ENCODE data around the gene AACS. TPM values are rescaled to one million over a fixed set of nuclear protein-coding genes. Genes with fewer than 3 reads are reported as not detected.

AACS gene
- total RNA-seq, 1 experiment from 2014 or later: 52.8 TPM

DNA sequence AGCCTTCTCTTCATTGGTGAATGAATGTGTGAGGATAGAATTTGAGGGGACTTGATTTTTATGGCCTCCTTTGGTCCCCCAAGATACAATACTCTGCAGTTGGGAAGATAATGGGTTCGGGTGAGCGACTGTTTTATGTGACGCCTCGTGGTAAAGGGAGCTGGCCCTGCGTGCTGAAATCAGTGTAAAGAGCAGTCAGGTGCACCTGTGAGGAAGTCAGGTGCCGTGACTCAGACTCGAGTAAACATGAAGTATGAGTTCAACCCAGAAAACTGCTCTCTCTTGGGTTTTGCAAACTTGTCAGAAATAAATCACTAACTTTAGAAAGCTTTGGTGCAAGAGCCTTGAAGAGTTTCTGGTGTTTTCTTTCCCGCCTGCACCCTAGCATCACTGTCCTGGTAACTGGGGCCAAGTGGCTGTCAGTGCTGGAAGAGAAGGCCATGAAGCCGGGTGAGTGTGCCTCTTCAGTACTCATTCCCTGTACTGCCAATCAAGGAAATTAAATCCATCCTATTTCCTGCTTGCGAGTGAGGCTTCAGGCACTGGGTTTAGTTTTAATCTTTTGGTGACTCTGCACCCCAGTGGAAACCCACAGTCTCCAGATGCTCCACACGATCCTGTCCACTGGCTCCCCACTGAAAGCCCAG is 59.2 kb downstream of the AACS start:
- BruUV-seq (replicated peaks): no TSS peak
- H3K9me3 Mint-ChIP-seq (ENCODE audit: unreplicated experiment): no peaks in the 10 kb centered on the region
- ChIA-PET CTCF (interaction anchor here (1.4 kb wide), 1 partner anchor 12 kb away, joined by 4 read pairs; no protein-coding TSS in a partner anchor), POLR2A (interaction anchor here (0.6 to 1.5 kb wide), 2 partner anchors 19 to 45 kb away, joined by 3 to 4 read pairs; no protein-coding TSS in a partner anchor)
- TF ChIP-seq, protein P1, sequence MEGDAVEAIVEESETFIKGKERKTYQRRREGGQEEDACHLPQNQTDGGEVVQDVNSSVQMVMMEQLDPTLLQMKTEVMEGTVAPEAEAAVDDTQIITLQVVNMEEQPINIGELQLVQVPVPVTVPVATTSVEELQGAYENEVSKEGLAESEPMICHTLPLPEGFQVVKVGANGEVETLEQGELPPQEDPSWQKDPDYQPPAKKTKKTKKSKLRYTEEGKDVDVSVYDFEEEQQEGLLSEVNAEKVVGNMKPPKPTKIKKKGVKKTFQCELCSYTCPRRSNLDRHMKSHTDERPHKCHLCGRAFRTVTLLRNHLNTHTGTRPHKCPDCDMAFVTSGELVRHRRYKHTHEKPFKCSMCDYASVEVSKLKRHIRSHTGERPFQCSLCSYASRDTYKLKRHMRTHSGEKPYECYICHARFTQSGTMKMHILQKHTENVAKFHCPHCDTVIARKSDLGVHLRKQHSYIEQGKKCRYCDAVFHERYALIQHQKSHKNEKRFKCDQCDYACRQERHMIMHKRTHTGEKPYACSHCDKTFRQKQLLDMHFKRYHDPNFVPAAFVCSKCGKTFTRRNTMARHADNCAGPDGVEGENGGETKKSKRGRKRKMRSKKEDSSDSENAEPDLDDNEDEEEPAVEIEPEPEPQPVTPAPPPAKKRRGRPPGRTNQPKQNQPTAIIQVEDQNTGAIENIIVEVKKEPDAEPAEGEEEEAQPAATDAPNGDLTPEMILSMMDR (IDR thresholded peaks at IDR 0.05; ENCODE audit: unreplicated experiment): no peak
- H3K36me3 Mint-ChIP-seq (ENCODE audit: insufficient read depth, unreplicated experiment): peaks cover 64% of the 10 kb centered on the region
- intact Hi-C loops (cut with micrococcal nuclease): no loop called here
- H3K27me3 Mint-ChIP-seq (ENCODE audit: insufficient read depth, unreplicated experiment): no peaks in the 10 kb centered on the region
- no peak for DNase-seq (ENCODE audit: unreplicated experiment)
- no peak overlapping the region for H3K27ac Mint-ChIP-seq (ENCODE audit: low read depth, unreplicated experiment)
- H3K4me1 Mint-ChIP-seq (ENCODE audit: insufficient read depth, unreplicated experiment): no peaks in the 10 kb centered on the region
- no peak overlapping the region for H3K4me3 Mint-ChIP-seq (ENCODE audit: unreplicated experiment)

DNA sequence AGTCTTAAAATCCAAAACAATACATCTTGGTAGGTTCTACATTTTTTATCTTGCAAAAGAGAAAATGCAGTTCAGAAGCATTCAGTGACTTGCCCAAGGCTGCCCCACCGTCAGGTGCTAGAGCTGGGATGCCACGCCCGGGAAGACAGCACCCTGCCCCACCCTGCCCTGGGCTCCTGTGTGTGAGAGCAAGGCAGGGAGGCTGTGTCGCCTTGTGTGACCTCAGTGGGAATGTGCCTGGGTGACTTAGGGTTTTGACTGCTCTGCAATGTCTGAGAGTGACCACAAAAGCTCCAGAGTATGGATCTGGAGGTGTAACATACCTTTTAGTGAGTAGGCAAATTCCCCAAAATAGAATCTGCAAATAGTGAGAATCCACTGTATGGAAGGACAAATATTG is 60.0 kb downstream of the AACS start:
- BruUV-seq (replicated peaks): no TSS peak
- no peak for DNase-seq (ENCODE audit: unreplicated experiment)
- Mint-ChIP-seq H3K4me1 (ENCODE audit: insufficient read depth, unreplicated experiment) (no peaks in the 10 kb centered on the region), H3K27me3 (ENCODE audit: insufficient read depth, unreplicated experiment) (no peaks in the 10 kb centered on the region), H3K9me3 (ENCODE audit: unreplicated experiment) (no peaks in the 10 kb centered on the region), H3K36me3 (ENCODE audit: insufficient read depth, unreplicated experiment) (peaks cover 64% of the 10 kb centered on the region), H3K4me3 (ENCODE audit: unreplicated experiment) (no peak overlapping the region), H3K27ac (ENCODE audit: low read depth, unreplicated experiment) (no peak overlapping the region)
- intact Hi-C loops (cut with micrococcal nuclease): no loop called here
- POLR2A ChIA-PET: interaction anchor here (0.6 to 1.5 kb wide), 2 partner anchors 22 to 46 kb away, joined by 3 to 4 read pairs; no protein-coding TSS in a partner anchor
- CTCF ChIA-PET: no interaction called here
- TF ChIP-seq, protein P1 (IDR thresholded peaks at IDR 0.05; ENCODE audit: unreplicated experiment): no peak

- H3K4me1 Mint-ChIP-seq (ENCODE audit: insufficient read depth, unreplicated experiment): no peaks in the 10 kb centered on the region
- no peaks in the 10 kb centered on the region for H3K27me3 Mint-ChIP-seq (ENCODE audit: insufficient read depth, unreplicated experiment)
- ChIA-PET POLR2A (no interaction called here), CTCF (no interaction called here)
- H3K9me3 Mint-ChIP-seq (ENCODE audit: unreplicated experiment): no peaks in the 10 kb centered on the region
- intact Hi-C loops (cut with micrococcal nuclease): no loop called here
- TF ChIP-seq, protein P1 (IDR thresholded peaks at IDR 0.05; ENCODE audit: unreplicated experiment): no peak
- no peak overlapping the region for H3K27ac Mint-ChIP-seq (ENCODE audit: low read depth, unreplicated experiment)
- no peak for DNase-seq (ENCODE audit: unreplicated experiment)
- H3K4me3 Mint-ChIP-seq (ENCODE audit: unreplicated experiment): no peak overlapping the region
- H3K36me3 Mint-ChIP-seq (ENCODE audit: insufficient read depth, unreplicated experiment): peaks cover 71% of the 10 kb centered on the region
- BruUV-seq (replicated peaks): no TSS peak
Observed at GRCh38 chr12:125128439-125129178, 63.4 kb downstream of the AACS start.

GRCh38 chr12:125129179-125129571 is 63.9 kb downstream of the AACS start:
- H3K36me3 Mint-ChIP-seq (ENCODE audit: insufficient read depth, unreplicated experiment): peaks cover 65% of the 10 kb centered on the region
- BruUV-seq (replicated peaks): no TSS peak
- TF ChIP-seq, protein P1 (IDR thresholded peaks at IDR 0.05; ENCODE audit: unreplicated experiment): no peak
- CTCF ChIA-PET: interaction anchor here (0.7 kb wide), 1 partner anchor 14 kb away, joined by 3 read pairs; no protein-coding TSS in a partner anchor
- no peak for DNase-seq (ENCODE audit: unreplicated experiment)
- no peak overlapping the region for H3K27ac Mint-ChIP-seq (ENCODE audit: low read depth, unreplicated experiment)
- POLR2A ChIA-PET: no interaction called here
- no peaks in the 10 kb centered on the region for H3K27me3 Mint-ChIP-seq (ENCODE audit: insufficient read depth, unreplicated experiment)
- no peaks in the 10 kb centered on the region for H3K9me3 Mint-ChIP-seq (ENCODE audit: unreplicated experiment)
- intact Hi-C loops (cut with micrococcal nuclease): no loop called here
- H3K4me3 Mint-ChIP-seq (ENCODE audit: unreplicated experiment): no peak overlapping the region
- H3K4me1 Mint-ChIP-seq (ENCODE audit: insufficient read depth, unreplicated experiment): no peaks in the 10 kb centered on the region
